Heart left ventricle (tissue), 16 donors: ENCODE results near the gene RAC3. TPM values are rescaled to one million over a fixed set of nuclear protein-coding genes. Genes with fewer than 3 reads are reported as not detected.

ENCODE experiments used
- ATAC-seq, 4 donors: fragments of 200-7000 bp; cut with Tn5 transposase; one replicate each; pipeline ENCODE4 v1.9.1; 2020 to 2022; ENCODE audit warnings: moderate library complexity in 4 of 4, mild to moderate bottlenecking in 3 of 4, moderate number of reproducible peaks in 1 of 4
- DNase-seq, 5 donors: peaks; one replicate each; pipeline ENCODE4 v3.0.0-alpha.2; 2020
- H3K27ac ChIP-seq, 12 donors: fragments of 200-600 bp; sonication (generic) in 4 of 12; one replicate each; pipeline versions ENCODE4 v1.5.0 to v1.8.0; 2016 to 2022; ENCODE audit warnings: mild to moderate bottlenecking in 2 of 12
- H3K27me3 ChIP-seq, 9 donors: fragments of 200-600 bp; sonication (generic) in 2 of 9; one replicate each; pipeline versions ENCODE4 v1.5.1 to v1.8.0; 2016 to 2022; ENCODE audit warnings: mild to moderate bottlenecking in 3 of 9
- H3K36me3 ChIP-seq, 9 donors: fragments of 200-600 bp; sonication (generic) in 2 of 9; one replicate each; pipeline versions ENCODE4 v1.5.0 to v1.8.0; 2018 to 2022; ENCODE audit warnings: mild to moderate bottlenecking in 2 of 9
- H3K4me1 ChIP-seq, 12 donors: fragments of 200-600 bp; sonication (generic) in 4 of 12; one replicate each; pipeline versions ENCODE4 v1.5.0 to v1.8.0; 2016 to 2022; ENCODE audit warnings: mild to moderate bottlenecking in 3 of 12
- H3K4me3 ChIP-seq, 12 donors: fragments of 200-600 bp; sonication (generic) in 4 of 12; one replicate each; pipeline versions ENCODE4 v1.5.0 to v1.8.0; 2017 to 2022; ENCODE audit warnings: mild to moderate bottlenecking in 9 of 12, moderate library complexity in 4 of 12
- H3K9me3 ChIP-seq, 12 donors: fragments of 200-600 bp; sonication (generic) in 4 of 12; one replicate each; pipeline versions ENCODE4 v1.5.0 to v1.8.0; 2016 to 2022; ENCODE audit warnings: mild to moderate bottlenecking in 1 of 12
- CTCF ChIP-seq, 12 donors: fragments of 200-600 bp; sonication (generic) in 4 of 12; IDR thresholded peaks; one replicate each; pipeline versions ENCODE4 v1.5.0 to v1.8.0; 2018 to 2022; ENCODE audit warnings: antibody characterized with exemption in 12 of 12, mild to moderate bottlenecking in 5 of 12
- POLR2A ChIP-seq, 2 donors: fragments of 450-650 bp; IDR thresholded peaks; one replicate each; pipeline ENCODE4 v1.6.1; 2017; ENCODE audit warnings: antibody characterized with exemption in 2 of 2, mild to moderate bottlenecking in 2 of 2, moderate library complexity in 2 of 2
- WGBS, 4 donors: extraction: QIAGEN DNeasy Blood & Tissue Kit in 2 of 4; methylation state at CpG; one replicate each; pipeline versions ENCODE4 v1.1.5 to v1.1.7; 2013 to 2018; 5-methylcytosine and 5-hydroxymethylcytosine counted together
- intact Hi-C, 10 donors: fragments of 100-400 bp; cut with DNase I; formaldehyde crosslinking; loops; one replicate each; pipeline versions ENCODE4 v1.11.1 to v1.14.2; 2022
- polyA plus RNA-seq, 2 donors: library from polyadenylated mRNA; stranded (reverse); fragments of 200-250 nt; gene quantifications; one replicate each; pipeline ENCODE4 v1.2.3, GENCODE V29; 2013
- total RNA-seq, 9 donors: library from RNA; depleted of rRNA in 2 of 9; stranded (reverse); fragments of >200 nt in 2 of 9; fragmentation: NEBNext Ultra II Directional in 3 of 9; extraction: Animal tissue kit (Norgen Biotek cat#: 25700) in 3 of 9; gene quantifications; one replicate each; pipeline versions ENCODE4 v1.1.0 to v1.2.4, GENCODE V29; 2016 to 2023
- donor health status: ischemic (EF 13 %, LVEDD 7.1; RV severe dilation, severe dysfunction).
- donor health status: healthy with polysubstance abuse.
- donor health status: DM: no; HTN: yes; CAD: no.
- donor health status: DM: no; HTN: no; CAD: no.
- donor health status: ischemic (EF 25% LVEDD 6.9; RV normal size, moderate dysfunction).
- donor health status: ischemic (EF 25% LVEDD 5.7; RV mildly dilated, moderate dysfunction).
- donor health status: healthy.
- donor health status: DM: yes; HTN: yes; CAD: no.
- donor health status: ischemic (EF 35%, LVEDD 5.7; RV mildly dilated, moderate dysfunction).
- donor health status: nonischemic (EF 11% LVEDD 7.7; RV severe dilation, severe dysfunction).
- donor health status: DM: yes; HTN: yes; CAD: no.
- donor health status: PGD.
- donor health status: ischemic (EF 29% LVEDD 5.4; RV normal size, mild dysfunction).
- donor health status: nonischemic (EF 23%, LVEDD 6.1; RV moderate dilation, normal function).

Gene RAC3
- total and polyA plus RNA-seq, 11 donors = 0.76 to 2.6 (median 1.5) TPM

GRCh38 chr17:82018989-82019689, 12.3 kb upstream of the RAC3 start:
- Histone ChIP-seq H3K4me1 (peaks cover 5 to 37% (median 21%) of the 10 kb centered on the region in 12 donors), H3K9me3 (no peaks in the 10 kb centered on the region), H3K36me3 (peaks cover 0 to 21% (median 6%) of the 10 kb centered on the region in 9 donors), H3K4me3 (no peak overlapping the region), H3K27ac (no peak overlapping the region), H3K27me3 (no peaks in the 10 kb centered on the region)
- TF ChIP-seq CTCF (IDR thresholded peaks at IDR 0.05) (no peak), POLR2A (IDR thresholded peaks at IDR 0.05) (no peak)
- ATAC-seq (no peak), DNase-seq (no peak)
- WGBS, 4 donors = 89 to 91% (median 90%) methylated on average over 14 to 33 of the region's 33 CpGs
- intact Hi-C loops = loop anchor here in 1 of 10 donors (2.0 kb wide), 1 partner anchor 60 kb away; no protein-coding TSS in a partner anchor

GRCh38 chr17:82019690-82020571, 11.5 kb upstream of the RAC3 start:
- H3K4me3 ChIP-seq = no peak overlapping the region
- WGBS, 4 donors = 55 to 92% (median 67%) methylated on average over 7 to 34 of the region's 34 CpGs
- peaks cover 5 to 37% (median 23%) of the 10 kb centered on the region in 12 donors for H3K4me1 ChIP-seq
- intact Hi-C loops = loop anchor here in 9 of 10 donors (2.0 to 10.0 kb wide), 5 partner anchors 43 to 155 kb away; partner anchors contain the start of genes ASPSCR1 (in 4 of the 9), NOTUM (in 1 of the 9) and P4HB (in 1 of the 9)
- no peak overlapping the region for H3K27ac ChIP-seq
- ATAC-seq (no peak), DNase-seq (peak in 4 of 5 donors; percentile 53 to 86 (median 64))
- H3K27me3 ChIP-seq = no peaks in the 10 kb centered on the region
- no peaks in the 10 kb centered on the region for H3K9me3 ChIP-seq
- peak; percentile 44 to 77 (median 63) for TF ChIP-seq CTCF (IDR thresholded peaks at IDR 0.05)
- TF ChIP-seq POLR2A (IDR thresholded peaks at IDR 0.05) = no peak
- peaks cover 0 to 21% (median 6%) of the 10 kb centered on the region in 9 donors for H3K36me3 ChIP-seq

- H3K4me1 ChIP-seq = peaks cover 5 to 37% (median 23%) of the 10 kb centered on the region in 12 donors
- H3K4me3 ChIP-seq = peak overlapping the region in 1 of 12 donors; percentile 14
- TF ChIP-seq CTCF (IDR thresholded peaks at IDR 0.05) (no peak), POLR2A (IDR thresholded peaks at IDR 0.05) (no peak)
- H3K27ac ChIP-seq = no peak overlapping the region
- 76 to 87% (median 85%) methylated on average over 13 to 14 of the region's 14 CpGs for WGBS, 4 donors
- no peak for DNase-seq
- intact Hi-C loops = loop anchor here in 8 of 10 donors (1.0 to 10.0 kb wide), 6 partner anchors 43 to 156 kb away; partner anchors contain the start of genes ASPSCR1 (in 4 of the 8), NOTUM (in 1 of the 8) and P4HB (in 1 of the 8)
- no peak for ATAC-seq
- peaks cover 0 to 21% (median 6%) of the 10 kb centered on the region in 9 donors for H3K36me3 ChIP-seq
- no peaks in the 10 kb centered on the region for H3K27me3 ChIP-seq
- H3K9me3 ChIP-seq = no peaks in the 10 kb centered on the region
Observed at GRCh38 chr17:82020572-82021106, 10.8 kb upstream of the RAC3 start.
